Gastrocnemius medialis (tissue), 4 donors: Measurements from ENCODE around the gene HIP1. TPM values are rescaled to one million over a fixed set of nuclear protein-coding genes. Genes with fewer than 3 reads are reported as not detected.

Experiments
- ATAC-seq, 2 donors: fragments of 150-250 bp; one replicate each; pipeline ENCODE4 v1.9.1; 2016
- DNase-seq, 2 donors: peaks; one replicate each; pipeline ENCODE4 v3.0.0-alpha.2; 2019
- H3K27ac ChIP-seq, 4 donors: fragments of 200-600 bp; sonication (generic); 1 replicate in 1 of 4; 2 replicates in 3 of 4; pipeline ENCODE4 v1.5.1; 2016 to 2018; ENCODE audit warnings: mild to moderate bottlenecking in 2 of 4, moderate library complexity in 1 of 4
- H3K27me3 ChIP-seq, 3 donors: fragments of 200-600 bp; sonication (generic) in 2 of 3; 1 replicate in 1 of 3; 2 replicates in 2 of 3; pipeline versions ENCODE4 v1.5.1 to v1.6.0; 2016 to 2019; ENCODE audit warnings: mild to moderate bottlenecking in 1 of 3, moderate library complexity in 1 of 3
- H3K36me3 ChIP-seq, 2 donors: fragments of 200-600 bp; sonication (generic) in 1 of 2; one replicate each; pipeline ENCODE4 v1.5.1; 2017 to 2018
- H3K4me1 ChIP-seq, 2 donors: fragments of 200-600 bp; sonication (generic) in 1 of 2; one replicate each; pipeline ENCODE4 v1.5.1; 2016 to 2017; ENCODE audit warnings: mild to moderate bottlenecking in 2 of 2
- H3K4me3 ChIP-seq, 4 donors: fragments of 200-600 bp; sonication (generic) in 3 of 4; 1 replicate in 1 of 4; 2 replicates in 3 of 4; pipeline ENCODE4 v1.5.1; 2016 to 2019; ENCODE audit warnings: mild to moderate bottlenecking in 2 of 4
- H3K9me3 ChIP-seq, 3 donors: fragments of 200-600 bp; sonication (generic) in 2 of 3; 1 replicate in 1 of 3; 2 replicates in 2 of 3; pipeline ENCODE4 v1.5.1; 2016 to 2019
- CTCF ChIP-seq, 5 experiments: fragments of 450-650 bp in 3 of 5; fragments of 200-600 bp in 2 of 5; sonication (generic) in 2 of 5; IDR thresholded peaks in 4 of 5; conservative IDR thresholded peaks in 1 of 5; 1 replicate in 4 of 5; 2 replicates in 1 of 5; pipeline ENCODE4 v1.5.1; 2016 to 2019; ENCODE audit warnings: antibody characterized with exemption in 5 of 5, mild to moderate bottlenecking in 3 of 5, moderate library complexity in 3 of 5
- POLR2A ChIP-seq, 2 donors: fragments of 450-650 bp; IDR thresholded peaks; one replicate each; pipeline ENCODE4 v1.6.1; 2017; ENCODE audit warnings: antibody characterized with exemption in 2 of 2, mild to moderate bottlenecking in 2 of 2, moderate library complexity in 2 of 2
- in situ Hi-C, 4 donors: fragments of 200-750 bp; cut with MboI; loops; one replicate each; pipeline versions ENCODE4 v1.15.0 to v1.8.0; 2017; ENCODE audit warnings: low sequenced_read_pairs in 4 of 4
- intact Hi-C: fragments of 100-400 bp; cut with DNase I; formaldehyde crosslinking; loops from one replicate; pipeline ENCODE4 v1.15.1; 2023; ENCODE audit warnings: low total_unique reads
- total RNA-seq, 4 donors: library from RNA; depleted of rRNA; stranded (reverse); fragments of >200 nt; gene quantifications; one replicate each; pipeline versions ENCODE4 v1.1.0 to v1.2.3, GENCODE V29; 2016

HIP1 gene
- total RNA-seq, 4 donors from 2014 or later = 5.8 to 11.1 (median 7.9) TPM

GRCh38 chr7:75555736-75556135 is 183.0 kb downstream of the HIP1 start:
- in situ Hi-C loops (loop anchor here in 1 of 4 donors (25.0 kb wide), 1 partner anchor 182 kb away; the partner anchor contains the start of gene HIP1), intact Hi-C loops (no loop called here)
- Histone ChIP-seq H3K36me3 (peaks cover 0 to 43% of the 10 kb centered on the region in 2 donors), H3K27me3 (no peaks in the 10 kb centered on the region), H3K4me1 (no peaks in the 10 kb centered on the region), H3K4me3 (no peak overlapping the region), H3K27ac (no peak overlapping the region), H3K9me3 (no peaks in the 10 kb centered on the region)
- TF ChIP-seq CTCF (IDR thresholded peaks at IDR 0.05 in 4 of 5, conservative IDR thresholded peaks at IDR 0.05 in 1 of 5) (no peak), POLR2A (IDR thresholded peaks at IDR 0.05) (no peak)
- ATAC-seq = no peak
- no peak for DNase-seq

- no peak for DNase-seq
- H3K4me3 ChIP-seq = no peak overlapping the region
- peaks cover 0 to 21% of the 10 kb centered on the region in 2 donors for H3K36me3 ChIP-seq
- H3K27ac ChIP-seq = no peak overlapping the region
- no peaks in the 10 kb centered on the region for H3K9me3 ChIP-seq
- intact Hi-C loops = no loop called here
- no peak for TF ChIP-seq CTCF (IDR thresholded peaks at IDR 0.05 in 4 of 5, conservative IDR thresholded peaks at IDR 0.05 in 1 of 5)
- no peak for TF ChIP-seq POLR2A (IDR thresholded peaks at IDR 0.05)
- in situ Hi-C loops = no loop called here
- no peak for ATAC-seq
- no peaks in the 10 kb centered on the region for H3K4me1 ChIP-seq
- H3K27me3 ChIP-seq = no peaks in the 10 kb centered on the region
These were observed 192.3 kb downstream of the HIP1 start for GRCh38 chr7:75546237-75547015.

- Histone ChIP-seq H3K27ac (no peak overlapping the region), H3K4me1 (no peaks in the 10 kb centered on the region), H3K36me3 (peaks cover 0 to 36% of the 10 kb centered on the region in 2 donors), H3K9me3 (no peaks in the 10 kb centered on the region), H3K4me3 (no peak overlapping the region), H3K27me3 (no peaks in the 10 kb centered on the region)
- TF ChIP-seq CTCF (IDR thresholded peaks at IDR 0.05 in 4 of 5, conservative IDR thresholded peaks at IDR 0.05 in 1 of 5) (no peak), POLR2A (IDR thresholded peaks at IDR 0.05) (no peak)
- in situ Hi-C loops (no loop called here), intact Hi-C loops (no loop called here)
- no peak for DNase-seq
- ATAC-seq = no peak
These were observed 201.0 kb downstream of the HIP1 start for GRCh38 chr7:75537731-75538130.

GRCh38 chr7:75536940-75537538 is 201.7 kb downstream of the HIP1 start:
- in situ Hi-C loops = no loop called here
- H3K27ac ChIP-seq = no peak overlapping the region
- no peaks in the 10 kb centered on the region for H3K9me3 ChIP-seq
- ATAC-seq (no peak), DNase-seq (no peak)
- TF ChIP-seq POLR2A (IDR thresholded peaks at IDR 0.05) (no peak), CTCF (IDR thresholded peaks at IDR 0.05 in 4 of 5, conservative IDR thresholded peaks at IDR 0.05 in 1 of 5) (no peak)
- H3K4me1 ChIP-seq = no peaks in the 10 kb centered on the region
- peaks cover 0 to 32% of the 10 kb centered on the region in 2 donors for H3K36me3 ChIP-seq
- no peak overlapping the region for H3K4me3 ChIP-seq
- intact Hi-C loops = no loop called here
- no peaks in the 10 kb centered on the region for H3K27me3 ChIP-seq
